Measurements from ENCODE around the gene RIMS4.

Gene RIMS4

GRCh38 chr20:44703183-44703925 lies 107.0 kb downstream of the RIMS4 start:
- no peak for TF ChIP-seq CTCF (conservative IDR thresholded peaks at IDR 0.05; ENCODE audit: low read depth, low read length)

GRCh38 chr20:44702776-44703175 lies 107.6 kb downstream of the RIMS4 start:
- peak; percentile 71 for DNase-seq (ENCODE audit: low read depth)
- TF ChIP-seq CTCF (conservative IDR thresholded peaks at IDR 0.05; ENCODE audit: low read depth, low read length) = no peak
- H3K4me3 ChIP-seq (ENCODE audit: low read length) = no peak overlapping the region

More at GRCh38 chr20:44703183-44703925, 107.0 kb downstream of the RIMS4 start:
- no peak for DNase-seq (ENCODE audit: low read depth)
- no peak overlapping the region for H3K4me3 ChIP-seq (ENCODE audit: low read length)

- TF ChIP-seq CTCF (conservative IDR thresholded peaks at IDR 0.05; ENCODE audit: low read depth, low read length) = no peak
Measured at GRCh38 chr20:44701858-44702256, 108.5 kb downstream of the RIMS4 start.

More at GRCh38 chr20:44701858-44702256, 108.5 kb downstream of the RIMS4 start:
- DNase-seq (ENCODE audit: low read depth) = no peak
- no peak overlapping the region for H3K4me3 ChIP-seq (ENCODE audit: low read length)

Data from retinal pigment epithelial cell (primary cell).